Liver (tissue), 9 donors: ENCODE results near the gene ACKR3. TPM values are rescaled to one million over a fixed set of nuclear protein-coding genes. Genes with fewer than 3 reads are reported as not detected.

Experiments
- DNase-seq: peaks from one replicate; pipeline ENCODE4 v3.0.0-alpha.2; 2017; ENCODE audit warnings: low spot score
- H3K27ac ChIP-seq, 2 donors: one replicate each; pipeline ENCODE4 v1.7.0; 2013; ENCODE audit warnings: inconsistent platforms in 2 of 2, low read length in 2 of 2, control low read depth in 1 of 2, low read depth in 1 of 2, mild to moderate bottlenecking in 1 of 2
- H3K27me3 ChIP-seq, 4 donors: one replicate each; pipeline versions ENCODE4 v1.6.1 to v1.7.0; 2013; ENCODE audit warnings: low read length in 3 of 4, inconsistent platforms in 1 of 4, mild to moderate bottlenecking in 1 of 4, moderate library complexity in 1 of 4; ENCODE audit not compliant: control insufficient read depth in 4 of 4, insufficient read depth in 4 of 4
- H3K36me3 ChIP-seq, 4 donors: one replicate each; pipeline versions ENCODE4 v1.6.1 to v1.7.0; 2013; ENCODE audit warnings: low read length in 3 of 4, mild to moderate bottlenecking in 3 of 4, low read depth in 1 of 4, moderate library complexity in 1 of 4; ENCODE audit not compliant: control insufficient read depth in 4 of 4, insufficient read depth in 3 of 4
- H3K4me1 ChIP-seq, 4 donors: one replicate each; pipeline versions ENCODE4 v1.6.1 to v1.7.0; 2013; ENCODE audit warnings: low read length in 3 of 4, mild to moderate bottlenecking in 3 of 4, moderate library complexity in 1 of 4; ENCODE audit not compliant: control insufficient read depth in 4 of 4, insufficient read depth in 4 of 4
- H3K4me3 ChIP-seq, 3 donors: one replicate each; pipeline versions ENCODE4 v1.6.1 to v1.7.0; 2013; ENCODE audit warnings: low read length in 3 of 3, control low read depth in 1 of 3, low read depth in 1 of 3, mild to moderate bottlenecking in 1 of 3
- H3K9ac ChIP-seq, 2 donors: one replicate each; pipeline ENCODE4 v1.7.0; 2013; ENCODE audit warnings: low read length in 2 of 2, mild to moderate bottlenecking in 2 of 2, moderate library complexity in 2 of 2, control low read depth in 1 of 2, low read depth in 1 of 2
- H3K9me3 ChIP-seq, 4 donors: one replicate each; pipeline versions ENCODE4 v1.6.1 to v1.7.0; 2013; ENCODE audit warnings: low read length in 3 of 4; ENCODE audit not compliant: control insufficient read depth in 4 of 4
- ATF3 ChIP-seq: IDR thresholded peaks from 2 replicates; pipeline ENCODE4 v1.6.1; 2016; ENCODE audit warnings: antibody characterized with exemption
- EGR1 ChIP-seq, 2 donors: IDR thresholded peaks; 2 replicates each; pipeline ENCODE4 v1.6.1; 2016 to 2018; ENCODE audit warnings: antibody characterized with exemption in 2 of 2, low read depth in 2 of 2
- FOXA1 ChIP-seq: IDR thresholded peaks from 2 replicates; pipeline ENCODE4 v1.6.1; 2016; ENCODE audit warnings: antibody characterized with exemption
- FOXA2 ChIP-seq: IDR thresholded peaks from 2 replicates; pipeline ENCODE4 v1.6.1; 2016; ENCODE audit warnings: antibody characterized with exemption
- GABPA ChIP-seq, 2 donors: IDR thresholded peaks in 1 of 2; conservative IDR thresholded peaks in 1 of 2; 2 replicates each; pipeline ENCODE4 v1.6.1; 2016; ENCODE audit warnings: antibody characterized with exemption in 2 of 2, mild to moderate bottlenecking in 1 of 2, moderate library complexity in 1 of 2
- HNF4A ChIP-seq, 2 donors: conservative IDR thresholded peaks; 2 replicates each; pipeline ENCODE4 v1.6.1; 2016; ENCODE audit warnings: antibody characterized with exemption in 2 of 2, mild to moderate bottlenecking in 2 of 2
- HNF4G ChIP-seq: IDR thresholded peaks from 2 replicates; pipeline ENCODE4 v1.6.1; 2016; ENCODE audit warnings: antibody characterized with exemption
- JUND ChIP-seq, 2 donors: IDR thresholded peaks; 2 replicates each; pipeline ENCODE4 v1.6.1; 2016; ENCODE audit warnings: antibody characterized with exemption in 2 of 2
- NR2F2 ChIP-seq: IDR thresholded peaks from 2 replicates; pipeline ENCODE4 v1.6.1; 2016; ENCODE audit warnings: antibody characterized with exemption
- RAD21 ChIP-seq, 2 donors: IDR thresholded peaks; 2 replicates each; pipeline ENCODE4 v1.6.1; 2016; ENCODE audit warnings: antibody characterized with exemption in 2 of 2, mild to moderate bottlenecking in 2 of 2
- REST ChIP-seq: IDR thresholded peaks from 2 replicates; pipeline ENCODE4 v1.6.1; 2016; ENCODE audit warnings: antibody characterized with exemption, mild to moderate bottlenecking
- SP1 ChIP-seq: IDR thresholded peaks from 2 replicates; pipeline ENCODE4 v1.6.1; 2018; ENCODE audit warnings: antibody characterized with exemption, mild to moderate bottlenecking
- TAF1 ChIP-seq: conservative IDR thresholded peaks from 2 replicates; pipeline ENCODE4 v1.6.1; 2016; ENCODE audit warnings: antibody characterized with exemption, mild to moderate bottlenecking
- YY1 ChIP-seq: IDR thresholded peaks from 2 replicates; pipeline ENCODE4 v1.6.1; 2016; ENCODE audit warnings: antibody characterized with exemption, mild to moderate bottlenecking
- ZBTB33 ChIP-seq: IDR thresholded peaks from 2 replicates; pipeline ENCODE4 v1.6.1; 2016; ENCODE audit warnings: antibody characterized with exemption
- WGBS: extraction: QIAGEN DNeasy Blood & Tissue Kit; methylation state at CpG from one replicate; pipeline ENCODE4 v1.1.7; 2013; 5-methylcytosine and 5-hydroxymethylcytosine counted together
- polyA plus RNA-seq, 2 donors: library from polyadenylated mRNA; stranded (reverse) in 1 of 2; unstranded in 1 of 2; fragments of 200-250 nt in 1 of 2; fragments of >200 nt in 1 of 2; fragmentation: Nextera tagmentation in 1 of 2; extraction: Ambion mirVana in 1 of 2; gene quantifications; one replicate each; pipeline versions ENCODE4 v1.2.1 to v1.2.3, GENCODE V29; 2013 to 2015
- total RNA-seq, 2 donors: library from RNA; depleted of rRNA; stranded (reverse); fragments of >200 nt; gene quantifications; one replicate each; pipeline ENCODE4 v1.2.3, GENCODE V29; 2014
- TF ChIP-seq, protein P1 (sequence below): fragments of 150-350 bp; IDR thresholded peaks from 2 replicates; pipeline ENCODE4 v1.5.1; 2017; ENCODE audit warnings: improper control_type of control experiment, low read depth, low read length; ENCODE audit not compliant: missing input control
- TF ChIP-seq, protein P2 (sequence below): IDR thresholded peaks from 2 replicates; pipeline ENCODE4 v1.6.1; 2016; ENCODE audit warnings: antibody characterized with exemption
- donor health status: healthy.
- donor health status: healthy.
- donor health status: healthy.
- donor health status: healthy.
- donor health status: healthy.

The ACKR3 gene
- total and polyA plus RNA-seq, 4 donors = 1.6 to 6.0 (median 3.0) TPM

DNA sequence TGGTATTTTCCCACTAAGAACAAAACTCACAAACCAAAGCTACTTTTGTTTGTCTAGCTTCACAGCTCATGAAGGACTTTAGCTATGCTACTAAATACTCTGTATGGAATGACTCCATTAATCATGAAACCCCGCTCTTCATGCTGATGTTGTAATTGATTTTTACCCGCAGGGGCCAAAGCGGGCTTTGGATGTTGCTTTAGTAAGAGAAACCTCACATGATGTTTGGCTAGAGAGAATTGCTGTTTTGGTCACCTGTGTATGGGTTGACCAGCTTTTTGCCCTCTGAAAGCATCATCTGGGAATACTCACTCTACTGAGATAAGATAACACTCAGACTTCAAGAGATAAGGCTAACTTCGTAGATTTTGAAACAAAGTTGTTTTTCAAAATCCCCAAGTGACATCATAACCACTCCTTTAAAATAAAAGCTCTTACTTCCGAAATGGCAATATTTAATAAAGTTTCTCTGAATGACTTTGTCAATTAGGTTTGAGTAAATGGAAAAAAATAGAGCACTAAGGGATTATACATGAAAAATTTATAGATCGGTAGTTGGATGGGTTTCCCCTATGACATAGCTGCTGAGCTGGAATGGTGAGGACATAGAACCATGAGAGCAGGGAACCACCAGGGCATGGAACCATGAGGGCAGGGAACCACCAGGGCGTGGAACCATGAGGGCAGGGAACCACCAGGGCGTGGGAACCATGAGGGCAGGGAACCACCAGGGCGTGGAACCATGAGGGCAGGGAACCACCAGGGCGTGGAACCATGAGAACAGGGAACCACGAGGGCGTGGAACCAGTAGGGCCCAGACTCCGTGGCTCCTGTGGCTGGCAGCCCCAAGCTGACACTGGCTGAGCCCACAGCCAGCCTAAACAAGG is 31.9 kb downstream of the ACKR3 start:
- no peaks in the 10 kb centered on the region for H3K4me1 ChIP-seq
- TF ChIP-seq, protein P1, sequence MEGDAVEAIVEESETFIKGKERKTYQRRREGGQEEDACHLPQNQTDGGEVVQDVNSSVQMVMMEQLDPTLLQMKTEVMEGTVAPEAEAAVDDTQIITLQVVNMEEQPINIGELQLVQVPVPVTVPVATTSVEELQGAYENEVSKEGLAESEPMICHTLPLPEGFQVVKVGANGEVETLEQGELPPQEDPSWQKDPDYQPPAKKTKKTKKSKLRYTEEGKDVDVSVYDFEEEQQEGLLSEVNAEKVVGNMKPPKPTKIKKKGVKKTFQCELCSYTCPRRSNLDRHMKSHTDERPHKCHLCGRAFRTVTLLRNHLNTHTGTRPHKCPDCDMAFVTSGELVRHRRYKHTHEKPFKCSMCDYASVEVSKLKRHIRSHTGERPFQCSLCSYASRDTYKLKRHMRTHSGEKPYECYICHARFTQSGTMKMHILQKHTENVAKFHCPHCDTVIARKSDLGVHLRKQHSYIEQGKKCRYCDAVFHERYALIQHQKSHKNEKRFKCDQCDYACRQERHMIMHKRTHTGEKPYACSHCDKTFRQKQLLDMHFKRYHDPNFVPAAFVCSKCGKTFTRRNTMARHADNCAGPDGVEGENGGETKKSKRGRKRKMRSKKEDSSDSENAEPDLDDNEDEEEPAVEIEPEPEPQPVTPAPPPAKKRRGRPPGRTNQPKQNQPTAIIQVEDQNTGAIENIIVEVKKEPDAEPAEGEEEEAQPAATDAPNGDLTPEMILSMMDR = no peak
- TF ChIP-seq SP1 (no peak), HNF4A (conservative IDR thresholded peaks at IDR 0.05) (no peak), HNF4G (no peak), TAF1 (no peak), ZBTB33 (no peak), GABPA (IDR thresholded peaks at IDR 0.05 in 1 of 2, conservative IDR thresholded peaks at IDR 0.05 in 1 of 2) (no peak), REST (no peak), FOXA2 (no peak), EGR1 (IDR thresholded peaks at IDR 0.05; ENCODE audit: low read depth in 2 of 2) (no peak), YY1 (no peak), RAD21 (IDR thresholded peaks at IDR 0.05) (no peak), ATF3 (no peak), NR2F2 (no peak), FOXA1 (no peak)
- WGBS = 82% methylated on average over 13 of the region's 13 CpGs
- no peak overlapping the region for H3K9ac ChIP-seq
- H3K27me3 ChIP-seq = no peaks in the 10 kb centered on the region
- no peak overlapping the region for H3K4me3 ChIP-seq
- no peaks in the 10 kb centered on the region for H3K36me3 ChIP-seq
- H3K9me3 ChIP-seq = no peaks in the 10 kb centered on the region
- DNase-seq = no peak
- H3K27ac ChIP-seq = no peak overlapping the region

- no peak overlapping the region for H3K4me3 ChIP-seq
- 95% methylated on average over 4 of the region's 4 CpGs for WGBS
- H3K27me3 ChIP-seq = no peaks in the 10 kb centered on the region
- H3K9me3 ChIP-seq = no peaks in the 10 kb centered on the region
- H3K27ac ChIP-seq = no peak overlapping the region
- TF ChIP-seq HNF4G = no peak
- TF ChIP-seq, protein P2, sequence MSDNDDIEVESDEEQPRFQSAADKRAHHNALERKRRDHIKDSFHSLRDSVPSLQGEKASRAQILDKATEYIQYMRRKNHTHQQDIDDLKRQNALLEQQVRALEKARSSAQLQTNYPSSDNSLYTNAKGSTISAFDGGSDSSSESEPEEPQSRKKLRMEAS = no peak
- TF ChIP-seq RAD21 (IDR thresholded peaks at IDR 0.05) = no peak
- TF ChIP-seq JUND (IDR thresholded peaks at IDR 0.05) = no peak
- no peak for TF ChIP-seq NR2F2
- TF ChIP-seq HNF4A (conservative IDR thresholded peaks at IDR 0.05) = no peak
- TF ChIP-seq, protein P1 = no peak
- no peak for TF ChIP-seq ATF3
- TF ChIP-seq FOXA1 = no peak
- no peak for TF ChIP-seq FOXA2
- TF ChIP-seq YY1 = no peak
- H3K36me3 ChIP-seq = no peaks in the 10 kb centered on the region
- no peak for DNase-seq
- H3K9ac ChIP-seq = no peak overlapping the region
- H3K4me1 ChIP-seq = no peaks in the 10 kb centered on the region
Measured at GRCh38 chr2:236602678-236603077, 33.1 kb downstream of the ACKR3 start.
